Measurements from ENCODE around the gene SEMA6B. TPM values are rescaled to one million over a fixed set of nuclear protein-coding genes. Genes with fewer than 3 reads are reported as not detected.

SEMA6B gene
- total and polyA plus RNA-seq, 2 donors (not counting 3 experiments of a cell fraction or from before 2014, with no cell fraction given), result 97.8 to 176 TPM

- FAIRE-seq, result no peak
Measured at GRCh38 chr19:4522291-4523002, 37.0 kb downstream of the SEMA6B start.

More at GRCh38 chr19:4522291-4523002, 37.0 kb downstream of the SEMA6B start:
- H3K27me3 ChIP-seq (ENCODE audit: control insufficient read depth in 2 of 2, insufficient read depth in 2 of 2, low read length in 2 of 2), result no peaks in the 10 kb centered on the region
- H3K9me3 ChIP-seq (replicated peaks; ENCODE audit: control insufficient read depth, insufficient read depth, low read length), result no peaks in the 10 kb centered on the region
- dilution Hi-C loops (cut with MboI; ENCODE audit: extremely low pct_ligation_motif_present, low sequenced_read_pairs), result no loop called here
- BruUV-seq (replicated peaks), result no TSS peak
- no peaks in the 10 kb centered on the region for H3K4me1 ChIP-seq (ENCODE audit: control insufficient read depth, extremely low read depth, insufficient read depth, low read length)
- TF ChIP-seq GATA2 (IDR thresholded peaks at IDR 0.05; ENCODE audit: insufficient read depth, insufficient read length, low read depth, low read length), result no peak
- no peak for TF ChIP-seq MYC (IDR thresholded peaks at IDR 0.05; ENCODE audit: low read depth, low read length)
- no peak for TF ChIP-seq JUN (IDR thresholded peaks at IDR 0.05; ENCODE audit: borderline replicate concordance, insufficient read depth, insufficient read length, low read depth)
- TF ChIP-seq EZH2 (IDR thresholded peaks at IDR 0.05; ENCODE audit: borderline replicate concordance, low read depth, low read length, severe bottlenecking), result no peak
- no peak for TF ChIP-seq POLR2A (IDR thresholded peaks at IDR 0.05; ENCODE audit: low read depth, low read length)
- TF ChIP-seq FOS (IDR thresholded peaks at IDR 0.05; ENCODE audit: borderline replicate concordance, insufficient read depth, low read length), result no peak
- no peak for TF ChIP-seq CTCF (IDR thresholded peaks at IDR 0.05; ENCODE audit: extremely low read depth in 1 of 2, insufficient read depth in 1 of 2, low read depth in 1 of 2, low read length in 2 of 2)
- TF ChIP-seq MAX (IDR thresholded peaks at IDR 0.05; ENCODE audit: insufficient read depth, insufficient read length), result no peak
- POLR2A ChIA-PET, result no interaction called here
- H2AFZ ChIP-seq (ENCODE audit: low read depth, low read length), result no peak overlapping the region
- CTCF ChIA-PET, result interaction anchor here (0.6 to 4.8 kb wide), 22 partner anchors 8 to 282 kb away, joined by 3 to 98 read pairs (median 6); partner anchors contain the start of genes HDGFL2, LRG1, PLIN5 and SHD
- no peaks in the 10 kb centered on the region for H4K20me1 ChIP-seq (replicated peaks; ENCODE audit: control insufficient read depth, extremely low read depth, insufficient read depth, low read length)
- no peak overlapping the region for H3K4me3 ChIP-seq (replicated peaks in 1 of 3; ENCODE audit: insufficient read depth in 1 of 3, low read depth in 1 of 3, low read length in 3 of 3)
- no peak for DNase-seq (ENCODE audit: low read depth, low spot score)
- no peaks in the 10 kb centered on the region for H3K9me1 ChIP-seq (replicated peaks; ENCODE audit: control insufficient read depth, extremely low read depth, insufficient read depth, low read length)
- no peaks in the 10 kb centered on the region for H3K79me2 ChIP-seq (ENCODE audit: control insufficient read depth, insufficient read depth, low read length)
- intact Hi-C loops (cut with micrococcal nuclease), result loop anchor here (1.0 kb wide), 1 partner anchor 114 kb away; no protein-coding TSS in a partner anchor
- H3K4me2 ChIP-seq (ENCODE audit: insufficient read depth, low read length), result no peak overlapping the region
- H3K27ac ChIP-seq (ENCODE audit: insufficient read depth, low read depth, low read length), result no peak overlapping the region
- no peaks in the 10 kb centered on the region for H3K36me3 ChIP-seq (ENCODE audit: control insufficient read depth in 2 of 2, extremely low read depth in 1 of 2, insufficient read depth in 2 of 2, low read length in 2 of 2)
- H3K9ac ChIP-seq (replicated peaks; ENCODE audit: extremely low read depth, insufficient read depth, low read length), result no peak overlapping the region

Measured in endothelial cell of umbilical vein (primary cell).